T47D (cell line): ENCODE measurements around the gene PRKAG3.

ENCODE experiments used
- DNase-seq, 2 experiments: peaks; one replicate each; pipeline versions ENCODE4 v3.0.0 to v3.0.0-alpha.2; 2011 to 2012; ENCODE audit warnings: low read depth in 1 of 2, low spot score in 1 of 2
- JUND ChIP-seq: IDR thresholded peaks from 2 replicates; pipeline ENCODE4 v1.6.1; 2012; ENCODE audit warnings: low read depth
- in situ Hi-C: cut with HindIII; loops from 2 replicates; pipeline ENCODE4 v1.10.0; 2016; ENCODE audit warnings: low sequenced_read_pairs, low pct_unique_long_range_greater_than_20kb

PRKAG3 gene

DNA sequence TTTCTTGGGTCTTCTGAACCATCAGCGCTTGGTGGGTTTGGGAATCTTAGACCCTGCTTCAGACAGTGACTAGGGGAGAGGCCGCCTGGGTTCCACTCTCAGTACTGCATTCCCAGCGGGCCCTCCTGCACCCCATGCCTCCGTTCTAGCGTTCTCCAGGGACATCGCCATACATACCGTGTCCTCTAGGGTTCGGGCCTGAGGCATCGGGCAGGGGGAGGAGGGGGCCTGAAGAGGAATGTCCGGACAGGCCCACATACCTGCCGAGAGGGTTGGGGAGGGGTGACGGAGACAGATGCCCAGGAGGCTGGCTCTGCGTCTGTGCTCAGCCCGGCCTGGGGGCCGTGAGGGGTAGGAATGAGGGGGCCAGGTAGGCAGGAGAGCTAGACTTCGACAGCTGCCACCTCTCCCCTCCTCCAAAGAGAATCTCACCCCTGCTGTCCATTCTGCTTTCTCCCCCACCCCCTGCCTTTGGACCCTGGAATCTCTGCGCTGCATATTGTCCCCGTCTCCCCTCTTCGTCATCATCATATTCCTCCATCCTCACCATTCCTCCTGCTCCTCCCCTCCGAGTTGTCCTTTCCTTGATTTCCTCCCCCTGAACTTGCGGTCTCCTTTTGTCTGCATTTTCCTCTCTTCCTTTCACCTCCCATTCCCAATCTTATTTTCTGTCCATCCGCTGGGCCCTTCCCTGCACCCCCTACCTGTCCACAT is 41.2 kb upstream of the PRKAG3 start:
- no peak for TF ChIP-seq JUND
- DNase-seq = no peak
- in situ Hi-C loops = no loop called here

- in situ Hi-C loops = no loop called here
- no peak for DNase-seq
- no peak for TF ChIP-seq JUND
These were observed 40.0 kb upstream of the PRKAG3 start for GRCh38 chr2:218871345-218872302.

- no peak for DNase-seq
- in situ Hi-C loops = no loop called here
- TF ChIP-seq JUND = no peak
These were observed 39.4 kb upstream of the PRKAG3 start for GRCh38 chr2:218870984-218871344.

DNA sequence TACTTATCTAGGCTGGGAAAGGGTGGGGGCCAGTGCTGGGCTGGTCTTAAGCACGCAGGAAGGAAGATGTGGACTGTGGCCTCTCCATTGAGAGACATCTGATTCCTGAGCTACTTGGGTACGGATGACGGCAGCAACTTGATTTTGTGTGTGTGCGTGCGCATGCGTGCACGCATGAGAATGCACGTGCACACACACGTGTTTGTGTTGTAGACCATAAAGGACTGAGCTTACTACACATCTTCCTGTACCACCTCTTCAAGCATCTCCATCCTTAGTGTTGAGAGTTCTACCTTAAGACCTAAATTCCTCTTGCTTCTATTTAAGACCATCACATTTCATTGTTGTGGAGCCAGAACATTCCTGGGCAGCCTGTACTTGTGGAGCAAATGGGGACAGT is 37.5 kb upstream of the PRKAG3 start:
- in situ Hi-C loops = no loop called here

DNA sequence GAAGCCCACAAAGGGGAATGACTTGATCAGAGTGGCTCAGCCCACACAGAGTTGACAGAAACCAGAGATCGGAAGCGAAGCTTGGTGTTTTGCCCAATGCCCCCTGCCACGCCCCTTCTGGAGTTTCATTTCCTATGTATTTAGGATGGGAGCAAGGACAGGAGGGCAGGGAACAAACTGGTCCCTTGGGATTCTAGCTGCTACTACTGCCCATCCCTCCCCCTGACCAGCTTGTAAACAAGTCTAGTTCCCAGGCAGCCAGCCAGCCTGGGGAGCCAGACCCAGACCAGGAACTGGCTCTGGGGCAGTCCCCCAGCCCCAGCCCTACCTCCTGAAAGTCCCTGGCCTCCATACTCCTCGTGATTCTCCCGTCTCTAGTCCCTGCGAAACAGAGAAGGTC is 36.3 kb upstream of the PRKAG3 start:
- DNase-seq = no peak
- no peak for TF ChIP-seq JUND
- in situ Hi-C loops = no loop called here

More for the DNA sequence above, 37.5 kb upstream of the PRKAG3 start:
- no peak for DNase-seq
- no peak for TF ChIP-seq JUND

DNA sequence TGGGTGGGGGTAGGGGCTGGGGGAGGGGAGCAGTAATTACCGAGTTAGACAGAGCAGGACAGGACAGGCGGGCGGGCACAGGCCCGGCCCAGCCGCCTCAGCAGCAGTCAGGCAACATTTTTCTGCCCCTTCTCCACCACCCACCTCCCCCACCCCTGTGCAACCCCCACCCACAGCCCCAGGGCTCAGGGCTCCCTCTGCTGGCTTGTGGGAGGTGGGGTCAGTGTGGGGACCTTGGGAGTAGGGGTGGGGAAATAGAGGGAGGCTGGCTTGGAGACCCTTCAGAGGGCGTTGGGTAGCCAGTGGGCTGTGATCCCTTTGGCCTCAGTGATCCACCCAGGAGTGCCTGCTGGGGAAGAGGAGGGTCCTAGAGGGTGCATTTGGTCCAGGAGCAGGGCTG is 34.4 kb upstream of the PRKAG3 start:
- no peak for DNase-seq
- no peak for TF ChIP-seq JUND
- in situ Hi-C loops = no loop called here

GRCh38 chr2:218865396-218865795 is 33.8 kb upstream of the PRKAG3 start:
- no peak for DNase-seq
- in situ Hi-C loops = no loop called here
- no peak for TF ChIP-seq JUND

DNA sequence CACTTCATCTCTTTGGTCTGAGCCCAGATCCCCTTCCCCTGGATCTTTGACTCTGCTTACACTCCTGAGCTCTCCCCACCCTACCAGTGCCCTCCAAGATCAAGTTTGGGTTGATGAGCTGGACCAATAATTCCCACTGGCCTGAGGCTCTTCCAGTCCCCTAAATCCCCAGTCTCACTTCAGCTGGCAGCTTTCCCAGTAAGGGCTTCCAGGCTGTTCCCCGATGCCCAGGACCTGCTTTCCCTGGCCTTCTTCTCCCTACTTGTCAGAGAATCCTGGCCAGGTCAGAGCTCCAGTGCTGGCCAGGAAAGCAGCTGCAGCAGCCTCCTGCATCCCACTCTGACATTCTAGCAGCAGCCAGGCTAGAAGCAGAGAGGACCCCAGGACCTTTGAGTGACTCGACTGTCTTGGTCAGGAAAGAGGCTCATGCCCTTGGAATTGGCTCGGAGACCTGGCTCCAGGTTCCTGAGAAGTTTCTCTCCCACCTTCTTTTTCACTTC is 31.5 kb upstream of the PRKAG3 start:
- no peak for DNase-seq
- in situ Hi-C loops = no loop called here
- no peak for TF ChIP-seq JUND

DNA sequence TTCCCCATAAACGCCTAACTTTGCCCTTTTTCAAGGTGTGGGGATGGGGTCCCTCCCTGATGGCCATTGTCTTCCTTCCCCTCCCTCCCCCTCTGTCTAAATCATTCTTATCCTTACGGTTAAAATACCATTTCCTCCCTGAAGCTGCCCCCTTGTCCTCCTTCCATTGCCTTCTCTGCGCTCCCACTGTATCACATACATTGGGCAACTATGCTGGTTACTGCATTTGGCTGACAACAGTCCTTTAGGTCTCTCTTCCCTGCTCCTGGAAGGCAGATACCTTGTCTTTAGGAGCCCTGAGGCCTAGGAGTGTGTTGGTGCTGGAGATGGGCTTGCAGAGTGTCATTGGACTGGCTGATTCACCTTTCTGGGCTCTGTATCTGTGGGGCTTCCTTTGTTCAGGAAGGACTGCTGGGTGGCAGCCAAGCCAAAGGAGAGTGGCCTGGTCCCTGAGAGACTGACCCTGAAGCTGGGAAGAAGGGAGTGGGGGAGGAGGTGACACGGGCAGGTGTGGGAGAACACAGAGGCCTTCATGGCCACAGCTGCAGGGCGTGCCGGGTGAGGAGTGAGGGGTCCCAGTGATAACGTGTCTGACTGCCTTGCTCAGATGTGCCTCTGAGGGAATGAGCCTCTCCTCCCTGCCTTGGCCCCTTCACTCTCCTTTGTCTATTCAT is 30.2 kb upstream of the PRKAG3 start:
- no peak for DNase-seq
- no peak for TF ChIP-seq JUND
- in situ Hi-C loops = no loop called here

DNA sequence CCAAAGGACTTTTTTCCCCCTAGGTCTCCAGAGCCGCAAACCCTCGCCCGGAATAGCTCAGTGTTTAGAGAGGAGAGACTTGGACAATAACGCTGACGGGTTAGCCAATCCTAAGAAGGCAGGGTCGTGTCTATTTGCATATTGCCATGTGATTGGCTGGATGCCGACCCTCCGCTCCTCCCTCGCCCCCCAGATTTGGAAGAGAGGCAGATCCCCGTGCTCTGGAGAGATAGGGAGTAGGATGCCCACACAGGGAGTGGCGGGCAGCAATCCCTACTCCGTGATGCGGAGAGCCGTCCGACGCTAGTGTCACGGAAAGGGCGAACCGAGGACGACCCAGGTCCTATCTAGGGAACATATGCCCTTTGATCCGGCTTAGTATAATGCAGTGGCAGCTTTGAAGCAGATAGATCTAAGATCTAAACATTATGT is 29.4 kb upstream of the PRKAG3 start:
- no peak for TF ChIP-seq JUND
- in situ Hi-C loops = no loop called here

DNA sequence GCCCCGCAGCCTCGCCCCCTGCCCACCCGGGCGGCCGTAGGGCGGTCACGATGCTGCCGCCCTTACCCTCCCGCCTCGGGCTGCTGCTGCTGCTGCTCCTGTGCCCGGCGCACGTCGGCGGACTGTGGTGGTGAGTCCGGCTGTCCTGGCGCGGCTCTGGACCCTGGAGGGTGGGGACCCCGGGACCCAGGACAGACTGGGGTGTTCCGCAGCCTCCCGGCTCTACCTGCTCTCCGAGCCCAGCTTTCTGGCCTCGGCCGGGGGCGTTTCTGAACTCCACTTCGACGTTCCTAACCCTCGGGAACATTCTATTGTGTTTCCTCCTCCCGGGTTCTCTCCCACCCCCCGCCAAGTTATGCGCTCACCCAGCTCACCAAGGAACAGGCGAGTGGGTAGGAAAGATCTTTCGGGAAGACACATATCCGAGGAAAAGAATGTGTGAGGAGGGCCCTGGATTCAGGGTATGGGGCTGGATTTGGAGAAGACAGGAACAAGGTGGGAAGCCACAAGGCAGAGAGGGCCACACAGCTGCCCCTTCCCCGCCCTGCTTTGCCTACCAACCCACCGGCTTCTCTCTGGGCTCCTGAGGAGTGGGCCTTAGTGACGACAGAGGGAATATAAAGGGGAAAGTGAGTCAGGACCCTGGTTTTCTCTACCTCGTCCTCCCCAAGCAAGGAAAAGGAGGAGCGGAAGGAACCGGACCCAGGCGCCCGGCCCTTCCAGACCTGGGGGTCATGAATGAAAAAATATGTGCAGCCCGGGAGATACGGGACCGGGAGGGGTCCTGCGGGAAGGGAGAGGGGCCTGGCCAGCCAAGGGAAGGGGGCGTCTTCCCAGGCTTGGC is 28.6 kb upstream of the PRKAG3 start:
- in situ Hi-C loops = no loop called here
- no peak for DNase-seq
- TF ChIP-seq JUND = no peak

More for the DNA sequence above, 29.4 kb upstream of the PRKAG3 start:
- no peak for DNase-seq

DNA sequence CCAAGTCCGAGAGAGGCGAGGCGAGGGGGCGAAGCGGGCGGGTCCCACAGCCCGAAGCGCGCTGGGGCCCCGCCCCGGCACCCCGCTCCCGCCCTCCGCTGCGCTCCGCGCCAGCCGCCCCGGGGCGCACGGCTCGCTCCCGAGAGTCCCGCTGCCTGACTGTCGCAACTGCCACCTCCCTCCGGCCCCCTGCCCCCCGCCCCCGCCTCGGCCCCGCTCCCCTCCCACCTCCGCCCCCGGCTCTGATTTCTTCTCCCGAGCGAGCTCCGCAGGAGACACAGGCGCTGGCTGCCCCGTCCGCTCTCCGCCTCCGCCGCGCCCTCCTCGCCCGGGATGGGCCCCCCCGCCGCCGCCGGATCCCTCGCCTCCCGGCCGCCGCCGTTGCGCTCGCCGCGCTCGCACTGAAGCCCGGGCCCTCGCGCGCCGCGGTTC is 28.0 kb upstream of the PRKAG3 start, which contains the start of gene WNT6:
WNT6 (plus strand) TSS at position 250 of the 432 bp plus-strand sequence. CDS start 233 bp downstream, outside the sequence.
- no peak for DNase-seq
- in situ Hi-C loops = no loop called here
- no peak for TF ChIP-seq JUND
